ENCODE results near the gene SHROOM2.

GRCh38 chrX:9862525-9862924, 76.3 kb downstream of the SHROOM2 start:
- TF ChIP-seq, protein P1, sequence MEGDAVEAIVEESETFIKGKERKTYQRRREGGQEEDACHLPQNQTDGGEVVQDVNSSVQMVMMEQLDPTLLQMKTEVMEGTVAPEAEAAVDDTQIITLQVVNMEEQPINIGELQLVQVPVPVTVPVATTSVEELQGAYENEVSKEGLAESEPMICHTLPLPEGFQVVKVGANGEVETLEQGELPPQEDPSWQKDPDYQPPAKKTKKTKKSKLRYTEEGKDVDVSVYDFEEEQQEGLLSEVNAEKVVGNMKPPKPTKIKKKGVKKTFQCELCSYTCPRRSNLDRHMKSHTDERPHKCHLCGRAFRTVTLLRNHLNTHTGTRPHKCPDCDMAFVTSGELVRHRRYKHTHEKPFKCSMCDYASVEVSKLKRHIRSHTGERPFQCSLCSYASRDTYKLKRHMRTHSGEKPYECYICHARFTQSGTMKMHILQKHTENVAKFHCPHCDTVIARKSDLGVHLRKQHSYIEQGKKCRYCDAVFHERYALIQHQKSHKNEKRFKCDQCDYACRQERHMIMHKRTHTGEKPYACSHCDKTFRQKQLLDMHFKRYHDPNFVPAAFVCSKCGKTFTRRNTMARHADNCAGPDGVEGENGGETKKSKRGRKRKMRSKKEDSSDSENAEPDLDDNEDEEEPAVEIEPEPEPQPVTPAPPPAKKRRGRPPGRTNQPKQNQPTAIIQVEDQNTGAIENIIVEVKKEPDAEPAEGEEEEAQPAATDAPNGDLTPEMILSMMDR (conservative IDR thresholded peaks at IDR 0.05 in 1 of 2, IDR thresholded peaks at IDR 0.05 in 1 of 2; ENCODE audit: low read depth in 1 of 2, low read length in 2 of 2): no peak
- TF ChIP-seq EZH2 (IDR thresholded peaks at IDR 0.05; ENCODE audit: low read length, missing control alignments): no peak
